HEK293 (cell line): Measurements from ENCODE around the gene THRA.
A peak's percentile ranks its signal among the peaks of the same experiment; 100 is the strongest.

Experiments
- BCL11A ChIP-seq: fragments of 450-650 bp; formaldehyde crosslinking; IDR thresholded peaks from 2 replicates; pipeline ENCODE4 v1.5.1; 2016; ENCODE audit warnings: low read depth, missing biosample characterization, missing genetic modification characterization
- EGR2 ChIP-seq: fragments of 450-650 bp; formaldehyde crosslinking; IDR thresholded peaks from 2 replicates; pipeline ENCODE4 v1.5.1; 2016; ENCODE audit warnings: low read depth, missing biosample characterization, missing genetic modification characterization
- KLF17 ChIP-seq: fragments of 450-650 bp; formaldehyde crosslinking; IDR thresholded peaks from 2 replicates; pipeline ENCODE4 v1.5.1; 2016; ENCODE audit warnings: missing biosample characterization, missing genetic modification characterization
- MEIS1 ChIP-seq: sonication (generic); formaldehyde crosslinking; IDR thresholded peaks from 2 replicates; pipeline ENCODE4 v1.8.1; 2022; ENCODE audit warnings: missing genetic modification reagents, mild to moderate bottlenecking, borderline replicate concordance
- MYNN ChIP-seq: fragments of 450-650 bp; formaldehyde crosslinking; IDR thresholded peaks from 2 replicates; pipeline ENCODE4 v1.5.1; 2016; ENCODE audit warnings: missing biosample characterization, missing genetic modification characterization, borderline replicate concordance
- MZF1 ChIP-seq: fragments of 450-650 bp; formaldehyde crosslinking; IDR thresholded peaks from 2 replicates; pipeline ENCODE4 v1.5.1; 2017; ENCODE audit warnings: missing biosample characterization, missing genetic modification characterization, borderline replicate concordance
- PBX3 ChIP-seq: sonication (generic); formaldehyde crosslinking; IDR thresholded peaks from 2 replicates; pipeline ENCODE4 v1.8.1; 2022; ENCODE audit warnings: mild to moderate bottlenecking, moderate library complexity, missing genetic modification reagents
- ZBTB17 ChIP-seq: fragments of 450-650 bp; formaldehyde crosslinking; IDR thresholded peaks from 2 replicates; pipeline ENCODE4 v1.5.1; 2016; ENCODE audit warnings: missing biosample characterization, missing genetic modification characterization
- ZBTB44 ChIP-seq: fragments of 450-650 bp; IDR thresholded peaks from 2 replicates; pipeline ENCODE4 v1.5.1; 2018; ENCODE audit warnings: missing biosample characterization, mild to moderate bottlenecking, missing genetic modification characterization
- ZBTB48 ChIP-seq: fragments of 450-650 bp; formaldehyde crosslinking; IDR thresholded peaks from 2 replicates; pipeline ENCODE4 v1.5.1; 2016; ENCODE audit warnings: missing biosample characterization, missing genetic modification characterization
- ZFP69B ChIP-seq: fragments of 450-650 bp; formaldehyde crosslinking; IDR thresholded peaks from 2 replicates; pipeline ENCODE4 v1.5.1; 2016; ENCODE audit warnings: missing biosample characterization, missing genetic modification characterization
- ZNF114 ChIP-seq: fragments of 450-650 bp; formaldehyde crosslinking; IDR thresholded peaks from 2 replicates; pipeline ENCODE4 v1.5.0; 2017; ENCODE audit warnings: missing biosample characterization, missing genetic modification characterization
- ZNF157 ChIP-seq: fragments of 450-650 bp; formaldehyde crosslinking; IDR thresholded peaks from 2 replicates; pipeline ENCODE4 v1.5.1; 2016; ENCODE audit warnings: missing biosample characterization, missing genetic modification characterization
- ZNF2 ChIP-seq: fragments of 450-650 bp; formaldehyde crosslinking; IDR thresholded peaks from 2 replicates; pipeline ENCODE4 v1.5.1; 2016; ENCODE audit warnings: missing biosample characterization, missing genetic modification characterization
- ZNF202 ChIP-seq: fragments of 450-650 bp; formaldehyde crosslinking; IDR thresholded peaks from 2 replicates; pipeline ENCODE4 v1.5.1; 2016; ENCODE audit warnings: missing biosample characterization, missing genetic modification characterization, borderline replicate concordance
- ZNF239 ChIP-seq: fragments of 450-650 bp; formaldehyde crosslinking; IDR thresholded peaks from 2 replicates; pipeline ENCODE4 v1.5.1; 2016; ENCODE audit warnings: missing biosample characterization, missing genetic modification characterization
- ZNF311 ChIP-seq: fragments of 450-650 bp; formaldehyde crosslinking; IDR thresholded peaks from 2 replicates; pipeline ENCODE4 v1.5.1; 2017; ENCODE audit warnings: missing biosample characterization, missing genetic modification characterization, borderline replicate concordance
- ZNF324 ChIP-seq: fragments of 450-650 bp; formaldehyde crosslinking; IDR thresholded peaks from 2 replicates; pipeline ENCODE4 v1.5.1; 2016; ENCODE audit warnings: missing biosample characterization, missing genetic modification characterization
- ZNF341 ChIP-seq: fragments of 450-650 bp; formaldehyde crosslinking; IDR thresholded peaks from 2 replicates; pipeline ENCODE4; 2016; ENCODE audit warnings: low read depth, missing biosample characterization, missing genetic modification characterization
- ZNF354C ChIP-seq: fragments of 450-650 bp; formaldehyde crosslinking; IDR thresholded peaks from 2 replicates; pipeline ENCODE4 v1.5.1; 2016; ENCODE audit warnings: missing biosample characterization, missing genetic modification characterization, low read depth, borderline replicate concordance
- ZNF549 ChIP-seq: fragments of 450-650 bp; IDR thresholded peaks from 2 replicates; pipeline ENCODE4 v1.5.1; 2018; ENCODE audit warnings: missing biosample characterization, missing genetic modification characterization, mild to moderate bottlenecking, inconsistent platforms, moderate library complexity
- ZNF585B ChIP-seq: fragments of 450-650 bp; formaldehyde crosslinking; IDR thresholded peaks from 2 replicates; pipeline ENCODE4 v1.5.1; 2016; ENCODE audit warnings: missing biosample characterization, missing genetic modification characterization
- ZNF600 ChIP-seq: fragments of 450-650 bp; formaldehyde crosslinking; IDR thresholded peaks from 2 replicates; pipeline ENCODE4 v1.5.1; 2016; ENCODE audit warnings: missing biosample characterization, missing genetic modification characterization
- ZNF623 ChIP-seq: fragments of 450-650 bp; formaldehyde crosslinking; IDR thresholded peaks from 2 replicates; pipeline ENCODE4 v1.5.1; 2016; ENCODE audit warnings: missing biosample characterization, missing genetic modification characterization
- ZNF654 ChIP-seq: fragments of 450-650 bp; formaldehyde crosslinking; IDR thresholded peaks from 2 replicates; pipeline ENCODE4 v1.5.1; 2016; ENCODE audit warnings: low read depth, missing biosample characterization, missing genetic modification characterization
- ZNF660 ChIP-seq: fragments of 450-650 bp; IDR thresholded peaks from 2 replicates; pipeline ENCODE4 v1.5.1; 2018; ENCODE audit warnings: missing biosample characterization, mild to moderate bottlenecking, missing genetic modification characterization
- ZNF677 ChIP-seq: fragments of 450-650 bp; IDR thresholded peaks from 2 replicates; pipeline ENCODE4 v1.5.0; 2018; ENCODE audit warnings: missing biosample characterization, mild to moderate bottlenecking, missing genetic modification characterization, moderate library complexity
- ZSCAN18 ChIP-seq: fragments of 450-650 bp; formaldehyde crosslinking; IDR thresholded peaks from 2 replicates; pipeline ENCODE4 v1.5.1; 2016; ENCODE audit warnings: missing biosample characterization, missing genetic modification characterization
- ZSCAN30 ChIP-seq: fragments of 450-650 bp; IDR thresholded peaks from 2 replicates; pipeline ENCODE4 v1.5.1; 2018; ENCODE audit warnings: missing biosample characterization, mild to moderate bottlenecking, missing genetic modification characterization, moderate library complexity

THRA gene

GRCh38 chr17:40035162-40035559, 27.6 kb upstream of the THRA start (continued):
- no peak for TF ChIP-seq ZNF341 (tag by site-specific recombination)
- peak; percentile 83 for TF ChIP-seq ZBTB17
- TF ChIP-seq ZBTB44 (tag by site-specific recombination): peak; percentile 72
- TF ChIP-seq ZNF623 (tag by site-specific recombination): no peak
- TF ChIP-seq BCL11A: no peak
- no peak for TF ChIP-seq ZNF677 (tag by site-specific recombination)
- no peak for TF ChIP-seq ZNF324 (tag by site-specific recombination)
- TF ChIP-seq ZNF354C (tag by site-specific recombination): no peak
- TF ChIP-seq EGR2 (tag by site-specific recombination): no peak
- TF ChIP-seq KLF17 (tag by site-specific recombination): 0 out of 2 replicates have a peak, but pooled peaks have one; percentile 47
- TF ChIP-seq ZNF654 (tag by site-specific recombination): peak; percentile 45
- peak; percentile 76; the same call in 1 of the 2 replicates for TF ChIP-seq ZSCAN30
- peak; percentile 99 for TF ChIP-seq MZF1 (tag by site-specific recombination)
- no peak for TF ChIP-seq ZNF239 (tag by site-specific recombination)
- no peak for TF ChIP-seq MEIS1 (CRISPR knock-in tag)
- no peak for TF ChIP-seq ZNF549 (tag by site-specific recombination)
- no peak for TF ChIP-seq ZNF157 (tag by site-specific recombination)
- TF ChIP-seq ZSCAN18: no peak
- TF ChIP-seq ZNF2 (tag by site-specific recombination): 0 out of 2 replicates have a peak, but pooled peaks have one; percentile 38
- TF ChIP-seq ZNF585B: no peak
- TF ChIP-seq ZBTB48 (tag by site-specific recombination): peak; percentile 70
- peak; percentile 37; the same call in 1 of the 2 replicates for TF ChIP-seq ZNF600 (tag by site-specific recombination)
- TF ChIP-seq MYNN (tag by site-specific recombination): no peak
- TF ChIP-seq ZNF114 (tag by site-specific recombination): no peak
- no peak for TF ChIP-seq ZFP69B (tag by site-specific recombination)
- no peak for TF ChIP-seq ZNF202
- TF ChIP-seq ZNF660: 0 out of 2 replicates have a peak, but pooled peaks have one; percentile 48
- TF ChIP-seq PBX3 (CRISPR knock-in tag): no peak
- no peak for TF ChIP-seq ZNF311
- TF ChIP-seq, all 188 proteins: peak for 13
